IMR-90 (cell line): Measurements from ENCODE around the gene LY6G6F. TPM values are rescaled to one million over a fixed set of nuclear protein-coding genes. Genes with fewer than 3 reads are reported as not detected.

Experiments used
- ATAC-seq: fragments of 200-7000 bp; cut with Tn5 transposase; 2 replicates; pipeline ENCODE4 v1.9.1; 2020; ENCODE audit warnings: low read depth, mild to moderate bottlenecking, moderate library complexity
- BruUV-seq: library from RNA; stranded (reverse); fragments of 400-500 nt; replicated peaks from 2 replicates; lab custom pipeline; 2021; lab: Mats Ljungman, UMichigan
- CTCF ChIA-PET: fragments of 300-600 bp; formaldehyde crosslinking; extraction: SDS; loops from one replicate; lab custom pipeline; 2021; ENCODE audit warnings: antibody characterized with exemption; lab: Yijun Ruan, JAX
- POLR2A ChIA-PET: fragments of 300-600 bp; sonication (Branson Sonifier 250); formaldehyde crosslinking; loops from one replicate; lab custom pipeline; 2022; ENCODE audit warnings: antibody characterized with exemption; ENCODE audit not compliant: unreplicated experiment; lab: Charles Lee
- DNase-seq: peaks from one replicate; pipeline ENCODE4 v3.0.0; 2013
- H2AFZ ChIP-seq: replicated peaks from 2 replicates; pipeline ENCODE3; 2013; ENCODE audit warnings: low read length, mild to moderate bottlenecking; ENCODE audit not compliant: poor library complexity
- H2AK5ac ChIP-seq: 2 replicates; pipeline ENCODE4 v1.6.1; 2013; ENCODE audit warnings: low read depth, low read length, inconsistent platforms
- H2AK9ac ChIP-seq: replicated peaks from 2 replicates; pipeline ENCODE3; 2013; ENCODE audit warnings: mild to moderate bottlenecking, low read depth, low read length, moderate library complexity; ENCODE audit not compliant: poor library complexity
- H2BK120ac ChIP-seq: 2 replicates; pipeline ENCODE4 v1.6.1; 2013; ENCODE audit warnings: low read depth, low read length, inconsistent platforms
- H2BK15ac ChIP-seq: 3 replicates; pipeline ENCODE4 v1.6.1; 2013; ENCODE audit warnings: low read depth, low read length, inconsistent platforms
- H2BK20ac ChIP-seq: 2 replicates; pipeline ENCODE4 v1.6.1; 2013; ENCODE audit warnings: low read depth, mild to moderate bottlenecking, inconsistent platforms, low read length, moderate library complexity
- H2BK5ac ChIP-seq: 2 replicates; pipeline ENCODE4 v1.6.1; 2013; ENCODE audit warnings: mild to moderate bottlenecking, low read depth, low read length, inconsistent platforms; ENCODE audit not compliant: poor library complexity, severe bottlenecking
- H3K14ac ChIP-seq: replicated peaks from 2 replicates; pipeline ENCODE4 v1.6.1; 2013; ENCODE audit warnings: low read depth, low read length, inconsistent platforms
- H3K18ac ChIP-seq: 2 replicates; pipeline ENCODE4 v1.6.1; 2013; ENCODE audit warnings: low read depth, low read length, control low read depth
- H3K23ac ChIP-seq: 2 replicates; pipeline ENCODE4 v1.6.1; 2013; ENCODE audit warnings: low read depth, low read length, inconsistent platforms
- H3K27ac ChIP-seq: 2 replicates; pipeline ENCODE4 v1.5.1; 2013; ENCODE audit warnings: mild to moderate bottlenecking, control low read depth, low read length; ENCODE audit not compliant: insufficient read depth
- H3K27me3 ChIP-seq: 2 replicates; pipeline ENCODE4 v1.6.1; 2013; ENCODE audit warnings: low read length; ENCODE audit not compliant: control insufficient read depth, insufficient read depth
- H3K36me3 ChIP-seq: 2 replicates; pipeline ENCODE4 v1.6.1; 2013; ENCODE audit warnings: low read length, mixed read lengths; ENCODE audit not compliant: control insufficient read depth, insufficient read depth
- H3K4ac ChIP-seq: 2 replicates; pipeline ENCODE4 v1.6.1; 2013; ENCODE audit warnings: low read depth, low read length, inconsistent platforms
- H3K4me1 ChIP-seq: 2 replicates; pipeline ENCODE4 v1.6.1; 2013; ENCODE audit warnings: low read length, mixed read lengths; ENCODE audit not compliant: control insufficient read depth, insufficient read depth
- H3K4me2 ChIP-seq: 2 replicates; pipeline ENCODE4 v1.6.1; 2013; ENCODE audit warnings: low read depth, mild to moderate bottlenecking, control low read depth, low read length, moderate library complexity
- H3K4me3 ChIP-seq: 2 replicates; pipeline ENCODE4 v1.5.1; 2013; ENCODE audit warnings: low read depth, mild to moderate bottlenecking, control low read depth, low read length, moderate library complexity; ENCODE audit not compliant: insufficient read depth
- H3K56ac ChIP-seq: 2 replicates; pipeline ENCODE4 v1.6.1; 2013; ENCODE audit warnings: low read length, inconsistent platforms; ENCODE audit not compliant: insufficient read depth; ENCODE audit errors: extremely low read depth
- H3K79me1 ChIP-seq, 2 experiments: 2 replicates each; pipeline ENCODE4 v1.6.1; 2013; ENCODE audit warnings: low read length in 2 of 2, inconsistent platforms in 1 of 2, low read depth in 1 of 2
- H3K9ac ChIP-seq: 2 replicates; pipeline ENCODE4 v1.6.1; 2013; ENCODE audit warnings: low read depth, low read length, control low read depth
- H3K9me1 ChIP-seq: 2 replicates; pipeline ENCODE4 v1.6.1; 2013; ENCODE audit warnings: low read length, inconsistent platforms; ENCODE audit not compliant: insufficient read depth
- H3K9me3 ChIP-seq: 2 replicates; pipeline ENCODE4 v1.6.1; 2013; ENCODE audit warnings: low read length; ENCODE audit not compliant: control insufficient read depth, insufficient read depth
- H4K20me1 ChIP-seq: 2 replicates; pipeline ENCODE4 v1.6.1; 2013; ENCODE audit warnings: low read length, inconsistent platforms; ENCODE audit not compliant: insufficient read depth
- H4K5ac ChIP-seq: 2 replicates; pipeline ENCODE4 v1.6.1; 2013; ENCODE audit warnings: mild to moderate bottlenecking, low read depth, low read length, control low read depth
- H4K8ac ChIP-seq, 2 experiments: 2 replicates each; pipeline ENCODE4 v1.6.1; 2013; ENCODE audit warnings: low read depth in 2 of 2, low read length in 2 of 2, control low read depth in 1 of 2, inconsistent platforms in 1 of 2
- H4K91ac ChIP-seq: 2 replicates; pipeline ENCODE4 v1.6.1; 2013; ENCODE audit warnings: low read depth, low read length, inconsistent platforms; ENCODE audit not compliant: insufficient read depth
- MXI1 ChIP-seq: IDR thresholded peaks from 2 replicates; pipeline ENCODE4 v1.6.1; 2012; ENCODE audit warnings: low read depth, mild to moderate bottlenecking, low read length, moderate library complexity, borderline replicate concordance
- RFX5 ChIP-seq: IDR thresholded peaks from 2 replicates; pipeline ENCODE4 v1.8.0; 2012; ENCODE audit warnings: low read depth, mild to moderate bottlenecking, low read length, moderate library complexity
- WGBS, 2 experiments: methylation state at CpG; one replicate each; pipeline versions ENCODE4 v1.1.5 to v1.1.7; 2013; ENCODE audit warnings: missing lambda C conversion rate in 2 of 2; ENCODE audit not compliant: insufficient read length in 1 of 2; ENCODE audit errors: extremely low coverage in 2 of 2; 5-methylcytosine and 5-hydroxymethylcytosine counted together
- dilution Hi-C: fragments of 300-500 bp; cut with HindIII; formaldehyde crosslinking; loops from one replicate; pipeline ENCODE4 v1.14.3; 2018; ENCODE audit warnings: low sequenced_read_pairs; ENCODE audit not compliant: unreplicated experiment
- in situ Hi-C: fragments of 300-500 bp; cut with MboI; formaldehyde crosslinking; loops from 3 replicates; pipeline ENCODE4 v1.14.3; 2019; ENCODE audit warnings: low sequenced_read_pairs, inconsistent platforms, mixed read lengths
- intact Hi-C: fragments of 100-400 bp; cut with micrococcal nuclease; formaldehyde crosslinking; loops from 2 replicates; pipeline ENCODE4 v1.10.0; 2022
- polyA plus RNA-seq, 3 experiments: library from polyadenylated mRNA; depleted of rRNA; stranded (reverse); fragments of >200 nt; gene quantifications; 2 replicates each; pipeline ENCODE4 v1.2.3, GENCODE V29; 2012; ENCODE audit warnings: low replicate concordance in 1 of 3
- total RNA-seq: library from RNA; depleted of rRNA; stranded (reverse); fragments of >200 nt; gene quantifications from 2 replicates; pipeline ENCODE4 v1.2.3, GENCODE V29; 2012
- TF ChIP-seq, protein P1 (sequence below): fragments of 150-350 bp; IDR thresholded peaks from 2 replicates; pipeline ENCODE4 v1.6.1; 2016; ENCODE audit warnings: low read depth, mild to moderate bottlenecking, low read length, moderate library complexity, borderline replicate concordance

The LY6G6F gene
- total and polyA plus RNA-seq, 2 of the 4 experiments (the other 2 are of a cell fraction) = not detected

DNA sequence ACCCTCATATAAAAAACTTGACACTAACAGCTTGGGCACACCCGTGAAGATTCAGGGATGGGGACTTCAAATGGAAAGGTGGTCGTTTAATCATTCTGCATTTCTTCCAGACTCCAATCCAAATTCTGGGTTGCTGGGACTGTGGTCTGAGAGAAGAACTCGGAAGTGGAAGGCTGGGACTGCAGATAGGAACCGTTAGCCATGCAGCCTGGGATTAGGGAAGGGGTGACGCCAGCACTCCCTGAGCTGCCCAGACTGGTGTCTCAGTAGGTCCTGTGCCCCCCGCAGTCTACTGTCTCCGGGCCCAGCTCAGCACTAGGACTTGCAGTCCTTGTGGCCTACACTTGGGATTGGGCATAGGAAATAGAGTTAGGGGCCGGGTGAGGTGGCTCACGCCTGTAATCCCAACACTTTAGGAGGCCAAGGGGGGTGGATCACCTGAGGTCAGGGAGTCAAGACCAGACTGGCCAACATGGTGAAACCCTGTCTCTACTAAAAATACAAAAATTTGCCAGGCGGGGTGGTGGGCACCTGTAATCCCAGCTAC lies 30.2 kb downstream of the LY6G6F start:
- peak overlapping the region; percentile 61; the same call in 2 of the 3 replicates for H2BK15ac ChIP-seq
- H3K27ac ChIP-seq = peak overlapping the region; percentile 94
- peak overlapping the region; percentile 90 for H3K4me2 ChIP-seq
- DNase-seq = no peak
- H3K4ac ChIP-seq = peak overlapping the region; percentile 98
- peaks cover 18% of the 10 kb centered on the region for H3K4me1 ChIP-seq
- TF ChIP-seq, protein P1, sequence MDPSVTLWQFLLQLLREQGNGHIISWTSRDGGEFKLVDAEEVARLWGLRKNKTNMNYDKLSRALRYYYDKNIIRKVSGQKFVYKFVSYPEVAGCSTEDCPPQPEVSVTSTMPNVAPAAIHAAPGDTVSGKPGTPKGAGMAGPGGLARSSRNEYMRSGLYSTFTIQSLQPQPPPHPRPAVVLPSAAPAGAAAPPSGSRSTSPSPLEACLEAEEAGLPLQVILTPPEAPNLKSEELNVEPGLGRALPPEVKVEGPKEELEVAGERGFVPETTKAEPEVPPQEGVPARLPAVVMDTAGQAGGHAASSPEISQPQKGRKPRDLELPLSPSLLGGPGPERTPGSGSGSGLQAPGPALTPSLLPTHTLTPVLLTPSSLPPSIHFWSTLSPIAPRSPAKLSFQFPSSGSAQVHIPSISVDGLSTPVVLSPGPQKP = no peak
- TF ChIP-seq MXI1 (no peak), RFX5 (no peak)
- CTCF ChIA-PET = no interaction called here
- no TSS peak for BruUV-seq
- peak overlapping the region; percentile 74 to 93 for H4K8ac ChIP-seq
- H2AK5ac ChIP-seq = peak overlapping the region; percentile 89
- H3K79me1 ChIP-seq = peaks cover 13 to 77% of the 10 kb centered on the region in 2 experiments; a peak in 3 of 4 replicates
- dilution Hi-C loops (no loop called here), intact Hi-C loops (no loop called here), in situ Hi-C loops (no loop called here)
- peaks cover 17% of the 10 kb centered on the region for H3K9me1 ChIP-seq
- H2BK5ac ChIP-seq = peak overlapping the region; percentile 99
- peak overlapping the region; percentile 81 for H2BK120ac ChIP-seq
- ATAC-seq = no peak
- no CpG with 5 or more reads among the region's 10 CpGs for WGBS, 2 experiments
- peak overlapping the region; percentile 100 for H2AK9ac ChIP-seq
- H4K20me1 ChIP-seq = peaks cover 21% of the 10 kb centered on the region
- H3K23ac ChIP-seq = peak overlapping the region; percentile 98; the same call in 1 of the 2 replicates
- POLR2A ChIA-PET = no interaction called here
- peaks cover 21% of the 10 kb centered on the region for H3K36me3 ChIP-seq
- H3K9ac ChIP-seq = peak overlapping the region; percentile 98
- peak overlapping the region; percentile 81 for H3K4me3 ChIP-seq
- peak overlapping the region; percentile 86 for H4K5ac ChIP-seq
- H3K56ac ChIP-seq = peak overlapping the region; percentile 99
- H3K14ac ChIP-seq = peak overlapping the region; percentile 99
- peak overlapping the region; percentile 66 for H3K18ac ChIP-seq
- H2BK20ac ChIP-seq = peak overlapping the region; percentile 57
- H3K27me3 ChIP-seq = no peaks in the 10 kb centered on the region
- H3K9me3 ChIP-seq = no peaks in the 10 kb centered on the region
- H2AFZ ChIP-seq = peak overlapping the region; percentile 92
- H4K91ac ChIP-seq = peak overlapping the region; percentile 91
